Liver (tissue), 3 donors: ENCODE data around the gene RLN2.

ENCODE experiments used
- GABPA ChIP-seq, 2 donors: IDR thresholded peaks in 1 of 2; conservative IDR thresholded peaks in 1 of 2; 2 replicates each; pipeline ENCODE4 v1.6.1; 2016; ENCODE audit warnings: antibody characterized with exemption in 2 of 2, mild to moderate bottlenecking in 1 of 2, moderate library complexity in 1 of 2
- SP1 ChIP-seq: IDR thresholded peaks from 2 replicates; pipeline ENCODE4 v1.6.1; 2018; ENCODE audit warnings: antibody characterized with exemption, mild to moderate bottlenecking
- TF ChIP-seq, protein P1 (sequence below): fragments of 150-350 bp; IDR thresholded peaks from 2 replicates; pipeline ENCODE4 v1.5.1; 2017; ENCODE audit warnings: improper control_type of control experiment, low read depth, low read length; ENCODE audit not compliant: missing input control
- TF ChIP-seq, protein P2 (sequence below): IDR thresholded peaks from 2 replicates; pipeline ENCODE4 v1.6.1; 2016; ENCODE audit warnings: antibody characterized with exemption, mild to moderate bottlenecking
- TF ChIP-seq, protein P3 (sequence below): IDR thresholded peaks from 2 replicates; pipeline ENCODE4 v1.6.1; 2016; ENCODE audit warnings: antibody characterized with exemption
- donor health status: healthy.
- donor health status: healthy.

DNA sequence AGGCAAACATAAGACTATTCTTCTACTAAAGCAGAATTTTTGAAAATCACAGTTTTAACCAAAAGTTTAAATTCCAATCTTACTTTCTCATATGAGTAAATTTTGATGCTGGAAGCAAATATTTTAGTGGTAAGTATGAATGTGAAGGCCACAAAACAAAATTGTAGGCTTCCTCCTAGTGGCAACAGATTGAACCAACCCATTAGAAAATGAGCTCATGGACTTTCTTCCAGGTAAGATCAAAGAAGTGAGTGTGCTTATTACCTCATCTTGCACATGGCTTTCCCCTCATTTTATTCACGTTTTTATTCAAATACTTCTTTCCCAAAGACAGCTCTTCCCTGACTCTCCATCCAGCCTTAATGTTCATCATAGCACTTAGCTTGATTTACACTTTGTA lies 16.5 kb upstream of the RLN2 start:
- TF ChIP-seq, protein P1, sequence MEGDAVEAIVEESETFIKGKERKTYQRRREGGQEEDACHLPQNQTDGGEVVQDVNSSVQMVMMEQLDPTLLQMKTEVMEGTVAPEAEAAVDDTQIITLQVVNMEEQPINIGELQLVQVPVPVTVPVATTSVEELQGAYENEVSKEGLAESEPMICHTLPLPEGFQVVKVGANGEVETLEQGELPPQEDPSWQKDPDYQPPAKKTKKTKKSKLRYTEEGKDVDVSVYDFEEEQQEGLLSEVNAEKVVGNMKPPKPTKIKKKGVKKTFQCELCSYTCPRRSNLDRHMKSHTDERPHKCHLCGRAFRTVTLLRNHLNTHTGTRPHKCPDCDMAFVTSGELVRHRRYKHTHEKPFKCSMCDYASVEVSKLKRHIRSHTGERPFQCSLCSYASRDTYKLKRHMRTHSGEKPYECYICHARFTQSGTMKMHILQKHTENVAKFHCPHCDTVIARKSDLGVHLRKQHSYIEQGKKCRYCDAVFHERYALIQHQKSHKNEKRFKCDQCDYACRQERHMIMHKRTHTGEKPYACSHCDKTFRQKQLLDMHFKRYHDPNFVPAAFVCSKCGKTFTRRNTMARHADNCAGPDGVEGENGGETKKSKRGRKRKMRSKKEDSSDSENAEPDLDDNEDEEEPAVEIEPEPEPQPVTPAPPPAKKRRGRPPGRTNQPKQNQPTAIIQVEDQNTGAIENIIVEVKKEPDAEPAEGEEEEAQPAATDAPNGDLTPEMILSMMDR: no peak
- no peak for TF ChIP-seq SP1
- TF ChIP-seq GABPA (IDR thresholded peaks at IDR 0.05 in 1 of 2, conservative IDR thresholded peaks at IDR 0.05 in 1 of 2): no peak
- TF ChIP-seq, protein P2, sequence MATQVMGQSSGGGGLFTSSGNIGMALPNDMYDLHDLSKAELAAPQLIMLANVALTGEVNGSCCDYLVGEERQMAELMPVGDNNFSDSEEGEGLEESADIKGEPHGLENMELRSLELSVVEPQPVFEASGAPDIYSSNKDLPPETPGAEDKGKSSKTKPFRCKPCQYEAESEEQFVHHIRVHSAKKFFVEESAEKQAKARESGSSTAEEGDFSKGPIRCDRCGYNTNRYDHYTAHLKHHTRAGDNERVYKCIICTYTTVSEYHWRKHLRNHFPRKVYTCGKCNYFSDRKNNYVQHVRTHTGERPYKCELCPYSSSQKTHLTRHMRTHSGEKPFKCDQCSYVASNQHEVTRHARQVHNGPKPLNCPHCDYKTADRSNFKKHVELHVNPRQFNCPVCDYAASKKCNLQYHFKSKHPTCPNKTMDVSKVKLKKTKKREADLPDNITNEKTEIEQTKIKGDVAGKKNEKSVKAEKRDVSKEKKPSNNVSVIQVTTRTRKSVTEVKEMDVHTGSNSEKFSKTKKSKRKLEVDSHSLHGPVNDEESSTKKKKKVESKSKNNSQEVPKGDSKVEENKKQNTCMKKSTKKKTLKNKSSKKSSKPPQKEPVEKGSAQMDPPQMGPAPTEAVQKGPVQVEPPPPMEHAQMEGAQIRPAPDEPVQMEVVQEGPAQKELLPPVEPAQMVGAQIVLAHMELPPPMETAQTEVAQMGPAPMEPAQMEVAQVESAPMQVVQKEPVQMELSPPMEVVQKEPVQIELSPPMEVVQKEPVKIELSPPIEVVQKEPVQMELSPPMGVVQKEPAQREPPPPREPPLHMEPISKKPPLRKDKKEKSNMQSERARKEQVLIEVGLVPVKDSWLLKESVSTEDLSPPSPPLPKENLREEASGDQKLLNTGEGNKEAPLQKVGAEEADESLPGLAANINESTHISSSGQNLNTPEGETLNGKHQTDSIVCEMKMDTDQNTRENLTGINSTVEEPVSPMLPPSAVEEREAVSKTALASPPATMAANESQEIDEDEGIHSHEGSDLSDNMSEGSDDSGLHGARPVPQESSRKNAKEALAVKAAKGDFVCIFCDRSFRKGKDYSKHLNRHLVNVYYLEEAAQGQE: no peak
- TF ChIP-seq, protein P3, sequence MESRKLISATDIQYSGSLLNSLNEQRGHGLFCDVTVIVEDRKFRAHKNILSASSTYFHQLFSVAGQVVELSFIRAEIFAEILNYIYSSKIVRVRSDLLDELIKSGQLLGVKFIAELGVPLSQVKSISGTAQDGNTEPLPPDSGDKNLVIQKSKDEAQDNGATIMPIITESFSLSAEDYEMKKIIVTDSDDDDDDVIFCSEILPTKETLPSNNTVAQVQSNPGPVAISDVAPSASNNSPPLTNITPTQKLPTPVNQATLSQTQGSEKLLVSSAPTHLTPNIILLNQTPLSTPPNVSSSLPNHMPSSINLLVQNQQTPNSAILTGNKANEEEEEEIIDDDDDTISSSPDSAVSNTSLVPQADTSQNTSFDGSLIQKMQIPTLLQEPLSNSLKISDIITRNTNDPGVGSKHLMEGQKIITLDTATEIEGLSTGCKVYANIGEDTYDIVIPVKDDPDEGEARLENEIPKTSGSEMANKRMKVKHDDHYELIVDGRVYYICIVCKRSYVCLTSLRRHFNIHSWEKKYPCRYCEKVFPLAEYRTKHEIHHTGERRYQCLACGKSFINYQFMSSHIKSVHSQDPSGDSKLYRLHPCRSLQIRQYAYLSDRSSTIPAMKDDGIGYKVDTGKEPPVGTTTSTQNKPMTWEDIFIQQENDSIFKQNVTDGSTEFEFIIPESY: no peak
